B cell (primary cell): ENCODE measurements around the gene PIK3C2G. TPM values are rescaled to one million over a fixed set of nuclear protein-coding genes. Genes with fewer than 3 reads are reported as not detected.

Experiments used
- ATAC-seq: fragments of 200-7000 bp; cut with Tn5 transposase; one replicate; pipeline ENCODE4 v1.10.0; 2021; ENCODE audit warnings: low read depth, mild to moderate bottlenecking, moderate number of reproducible peaks, moderate library complexity
- CTCF ChIA-PET: fragments of 350-600 bp; sonication (Branson Sonifier 250); formaldehyde crosslinking; loops from one replicate; lab custom pipeline; 2021; ENCODE audit warnings: antibody characterized with exemption, inconsistent platforms; lab: Charles Lee
- POLR2A ChIA-PET: fragments of 350-600 bp; sonication (Branson Sonifier 250); formaldehyde crosslinking; loops from one replicate; lab custom pipeline; 2021; ENCODE audit warnings: antibody characterized with exemption; lab: Charles Lee
- DNase-seq: peaks from one replicate; pipeline ENCODE4 v3.0.0; 2013
- H2AFZ ChIP-seq: 2 replicates; pipeline ENCODE4 v1.6.1; 2012; ENCODE audit warnings: mild to moderate bottlenecking, low read depth, low read length; ENCODE audit not compliant: insufficient read depth, poor library complexity, severe bottlenecking
- H3K27ac ChIP-seq, 2 donors: 1 replicate in 1 of 2; 2 replicates in 1 of 2; pipeline ENCODE4 v1.5.1; 2012 to 2013; ENCODE audit warnings: low read length in 2 of 2, mild to moderate bottlenecking in 2 of 2, moderate library complexity in 1 of 2
- H3K27me3 ChIP-seq, 4 experiments: fragments of 200-600 bp in 1 of 4; sonication (generic) in 1 of 4; replicated peaks in 1 of 4; 1 replicate in 2 of 4; 2 replicates in 2 of 4; pipeline versions ENCODE4 v1.6.1 to v1.7.0; 2013 to 2016; ENCODE audit warnings: low read length in 3 of 4, mild to moderate bottlenecking in 2 of 4, mixed read lengths in 1 of 4, moderate library complexity in 1 of 4; ENCODE audit not compliant: insufficient read depth in 4 of 4, control insufficient read depth in 3 of 4; ENCODE audit errors: control extremely low read depth in 1 of 4
- H3K36me3 ChIP-seq, 2 experiments: replicated peaks in 1 of 2; 1 replicate in 1 of 2; 2 replicates in 1 of 2; pipeline versions ENCODE4 v1.6.1 to v1.7.1; 2013; ENCODE audit warnings: low read length in 1 of 2; ENCODE audit not compliant: insufficient read depth in 2 of 2, control insufficient read depth in 1 of 2; ENCODE audit errors: control extremely low read depth in 1 of 2, extremely low read depth in 1 of 2
- H3K4me1 ChIP-seq, 2 donors: fragments of 200-600 bp in 1 of 2; sonication (generic) in 1 of 2; 1 replicate in 1 of 2; 2 replicates in 1 of 2; pipeline versions ENCODE4 v1.5.1 to v1.6.1; 2013 to 2017; ENCODE audit warnings: low read length in 2 of 2; ENCODE audit not compliant: control insufficient read depth in 2 of 2, insufficient read depth in 2 of 2
- H3K4me2 ChIP-seq: replicated peaks from 2 replicates; pipeline ENCODE3; 2012; ENCODE audit warnings: mild to moderate bottlenecking, low read depth, low read length; ENCODE audit not compliant: poor library complexity, severe bottlenecking
- H3K4me3 ChIP-seq, 5 experiments: fragments of 200-600 bp in 1 of 5; sonication (generic) in 1 of 5; 1 replicate in 3 of 5; 2 replicates in 2 of 5; pipeline versions ENCODE4 v1.5.1 to v1.7.0; 2011 to 2016; ENCODE audit warnings: low read length in 4 of 5, mild to moderate bottlenecking in 4 of 5, low read depth in 2 of 5, control low read depth in 1 of 5, moderate library complexity in 1 of 5; ENCODE audit not compliant: insufficient read depth in 1 of 5; ENCODE audit errors: control extremely low read depth in 1 of 5, extremely low read depth in 1 of 5
- H3K79me2 ChIP-seq: fragments of 200-600 bp; sonication (generic); one replicate; pipeline ENCODE4 v1.6.0; 2016; ENCODE audit warnings: low read length; ENCODE audit not compliant: control insufficient read depth, insufficient read depth
- H3K9ac ChIP-seq: fragments of 200-600 bp; sonication (generic); 2 replicates; pipeline ENCODE4 v1.6.1; 2017; ENCODE audit warnings: mild to moderate bottlenecking, low read length, moderate library complexity
- H3K9me3 ChIP-seq, 3 donors: one replicate each; pipeline versions ENCODE4 v1.6.1 to v1.7.1; 2013; ENCODE audit warnings: low read length in 2 of 3; ENCODE audit not compliant: control insufficient read depth in 2 of 3, insufficient read depth in 1 of 3; ENCODE audit errors: control extremely low read depth in 1 of 3
- H4K20me1 ChIP-seq: 2 replicates; pipeline ENCODE4 v1.6.0; 2012; ENCODE audit warnings: mild to moderate bottlenecking, low read length; ENCODE audit not compliant: insufficient read depth, control insufficient read depth, poor library complexity, severe bottlenecking
- H3K27ac Mint-ChIP-seq: one replicate; pipeline ENCODE4 v1.8.0; 2021; ENCODE audit warnings: mixed read lengths
- H3K27me3 Mint-ChIP-seq: one replicate; pipeline ENCODE4 v1.8.0; 2021; ENCODE audit warnings: mixed read lengths
- H3K4me1 Mint-ChIP-seq: one replicate; pipeline ENCODE4 v1.8.0; 2021; ENCODE audit warnings: mixed read lengths
- H3K4me3 Mint-ChIP-seq: one replicate; pipeline ENCODE4 v1.8.0; 2021; ENCODE audit warnings: mixed read lengths
- H3K9me3 Mint-ChIP-seq: one replicate; pipeline ENCODE4 v1.8.0; 2022; ENCODE audit warnings: mixed read lengths; ENCODE audit not compliant: insufficient read depth
- EZH2 ChIP-seq: IDR thresholded peaks from 2 replicates; pipeline ENCODE4 v1.6.1; 2012; ENCODE audit warnings: borderline replicate concordance, low read depth, mild to moderate bottlenecking, moderate library complexity, low read length; ENCODE audit not compliant: insufficient read depth, poor library complexity, severe bottlenecking
- WGBS: methylation state at CpG from one replicate; pipeline ENCODE4 v1.1.5; 2013; ENCODE audit warnings: missing lambda C conversion rate; ENCODE audit not compliant: insufficient coverage; 5-methylcytosine and 5-hydroxymethylcytosine counted together
- intact Hi-C: fragments of 100-400 bp; cut with micrococcal nuclease; formaldehyde crosslinking; loops from one replicate; pipeline ENCODE4 v1.10.0; 2022
- polyA plus RNA-seq: library from polyadenylated mRNA; depleted of rRNA; stranded (reverse); fragments of >200 nt; gene quantifications from 2 replicates; pipeline ENCODE4 v1.2.3, GENCODE V29; 2012
- total RNA-seq, 2 donors: library from RNA; stranded (reverse); fragments of 120-200 nt in 1 of 2; gene quantifications; 1 replicate in 1 of 2; 2 replicates in 1 of 2; pipeline versions ENCODE4 v1.2.3 to v1.2.4, GENCODE V29; 2013 to 2022
- TF ChIP-seq, protein P1 (sequence below): fragments of 200-600 bp; IDR thresholded peaks from one replicate; pipeline ENCODE4 v1.8.0; 2022; ENCODE audit warnings: antibody characterized with exemption, mild to moderate bottlenecking

Gene PIK3C2G
- total and polyA plus RNA-seq, 2 donors (not counting 1 experiment from before 2014, with no cell fraction given), result not detected

DNA sequence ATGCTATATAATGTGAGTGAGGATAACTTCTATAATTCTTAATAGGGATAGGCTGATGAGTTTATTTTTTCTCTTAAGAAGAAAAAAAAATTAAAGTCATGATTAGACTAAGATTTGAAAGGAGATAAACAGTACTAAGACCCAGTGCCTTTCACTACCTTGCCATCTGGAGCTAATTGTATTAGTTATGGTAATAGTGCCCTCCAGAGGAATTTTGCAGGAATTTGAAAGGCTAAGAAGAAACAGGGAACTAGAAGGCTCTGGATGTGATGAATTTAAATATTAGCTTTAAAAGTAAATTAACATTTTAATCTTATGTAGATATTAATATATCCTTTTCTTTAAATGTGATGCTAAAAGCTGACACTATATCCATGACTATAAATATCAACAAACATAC is 36.6 kb upstream of the PIK3C2G start:
- intact Hi-C loops, result no loop called here
- Histone ChIP-seq H2AFZ (no peak overlapping the region), H3K9me3 (peaks cover 0 to 5% (median 0%) of the 10 kb centered on the region in 3 donors), H3K9ac (no peak overlapping the region), H3K79me2 (no peaks in the 10 kb centered on the region), H3K4me2 (no peak overlapping the region), H3K36me3 (no peaks in the 10 kb centered on the region), H3K27me3 (no peaks in the 10 kb centered on the region), H3K4me1 (no peaks in the 10 kb centered on the region), H4K20me1 (no peaks in the 10 kb centered on the region), H3K4me3 (no peak overlapping the region), H3K27ac (no peak overlapping the region)
- ChIA-PET CTCF (no interaction called here), POLR2A (no interaction called here)
- DNase-seq (no peak), ATAC-seq (no peak)
- no peak overlapping the region for H3K4me3 Mint-ChIP-seq
- no peaks in the 10 kb centered on the region for H3K4me1 Mint-ChIP-seq
- no peak for TF ChIP-seq EZH2
- TF ChIP-seq, protein P1, sequence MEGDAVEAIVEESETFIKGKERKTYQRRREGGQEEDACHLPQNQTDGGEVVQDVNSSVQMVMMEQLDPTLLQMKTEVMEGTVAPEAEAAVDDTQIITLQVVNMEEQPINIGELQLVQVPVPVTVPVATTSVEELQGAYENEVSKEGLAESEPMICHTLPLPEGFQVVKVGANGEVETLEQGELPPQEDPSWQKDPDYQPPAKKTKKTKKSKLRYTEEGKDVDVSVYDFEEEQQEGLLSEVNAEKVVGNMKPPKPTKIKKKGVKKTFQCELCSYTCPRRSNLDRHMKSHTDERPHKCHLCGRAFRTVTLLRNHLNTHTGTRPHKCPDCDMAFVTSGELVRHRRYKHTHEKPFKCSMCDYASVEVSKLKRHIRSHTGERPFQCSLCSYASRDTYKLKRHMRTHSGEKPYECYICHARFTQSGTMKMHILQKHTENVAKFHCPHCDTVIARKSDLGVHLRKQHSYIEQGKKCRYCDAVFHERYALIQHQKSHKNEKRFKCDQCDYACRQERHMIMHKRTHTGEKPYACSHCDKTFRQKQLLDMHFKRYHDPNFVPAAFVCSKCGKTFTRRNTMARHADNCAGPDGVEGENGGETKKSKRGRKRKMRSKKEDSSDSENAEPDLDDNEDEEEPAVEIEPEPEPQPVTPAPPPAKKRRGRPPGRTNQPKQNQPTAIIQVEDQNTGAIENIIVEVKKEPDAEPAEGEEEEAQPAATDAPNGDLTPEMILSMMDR, result no peak
- H3K27me3 Mint-ChIP-seq, result no peaks in the 10 kb centered on the region
- H3K9me3 Mint-ChIP-seq, result no peaks in the 10 kb centered on the region
- H3K27ac Mint-ChIP-seq, result no peak overlapping the region

- Histone ChIP-seq H3K9me3 (peaks cover 0 to 4% (median 2%) of the 10 kb centered on the region in 3 donors), H3K27ac (no peak overlapping the region), H3K79me2 (no peaks in the 10 kb centered on the region), H3K9ac (no peak overlapping the region), H3K4me1 (no peaks in the 10 kb centered on the region), H2AFZ (no peak overlapping the region), H4K20me1 (no peaks in the 10 kb centered on the region), H3K27me3 (no peaks in the 10 kb centered on the region), H3K4me2 (no peak overlapping the region), H3K36me3 (no peaks in the 10 kb centered on the region), H3K4me3 (no peak overlapping the region)
- TF ChIP-seq, protein P1, result no peak
- no peak for TF ChIP-seq EZH2
- no CpG with 5 or more reads among the region's 1 CpG for WGBS
- Mint-ChIP-seq H3K9me3 (peaks cover 3% of the 10 kb centered on the region), H3K4me3 (no peak overlapping the region), H3K27me3 (no peaks in the 10 kb centered on the region), H3K27ac (no peak overlapping the region), H3K4me1 (no peaks in the 10 kb centered on the region)
- intact Hi-C loops, result no loop called here
- DNase-seq (no peak), ATAC-seq (no peak)
- ChIA-PET POLR2A (no interaction called here), CTCF (no interaction called here)
These were observed 21.8 kb upstream of the PIK3C2G start for GRCh38 chr12:18239526-18239925.
